SK-N-MC (cell line): ENCODE results near the gene ALDH1L1.

Experiments
- EZH2 ChIP-seq: fragments of 200-600 bp; sonication (generic); IDR thresholded peaks from one replicate; pipeline ENCODE4 v1.6.1; 2017; ENCODE audit warnings: antibody characterized with exemption
- FOXP2 ChIP-seq: optimal IDR thresholded peaks from 2 replicates; pipeline ENCODE3; 2011; ENCODE audit warnings: mild to moderate bottlenecking, moderate library complexity; ENCODE audit not compliant: insufficient read depth; ENCODE audit errors: extremely low read length, control extremely low read depth
- POLR2AphosphoS5 ChIP-seq: IDR thresholded peaks from 2 replicates; pipeline ENCODE4 v1.6.1; 2012; ENCODE audit warnings: mild to moderate bottlenecking, low read depth, low read length, borderline replicate concordance

DNA sequence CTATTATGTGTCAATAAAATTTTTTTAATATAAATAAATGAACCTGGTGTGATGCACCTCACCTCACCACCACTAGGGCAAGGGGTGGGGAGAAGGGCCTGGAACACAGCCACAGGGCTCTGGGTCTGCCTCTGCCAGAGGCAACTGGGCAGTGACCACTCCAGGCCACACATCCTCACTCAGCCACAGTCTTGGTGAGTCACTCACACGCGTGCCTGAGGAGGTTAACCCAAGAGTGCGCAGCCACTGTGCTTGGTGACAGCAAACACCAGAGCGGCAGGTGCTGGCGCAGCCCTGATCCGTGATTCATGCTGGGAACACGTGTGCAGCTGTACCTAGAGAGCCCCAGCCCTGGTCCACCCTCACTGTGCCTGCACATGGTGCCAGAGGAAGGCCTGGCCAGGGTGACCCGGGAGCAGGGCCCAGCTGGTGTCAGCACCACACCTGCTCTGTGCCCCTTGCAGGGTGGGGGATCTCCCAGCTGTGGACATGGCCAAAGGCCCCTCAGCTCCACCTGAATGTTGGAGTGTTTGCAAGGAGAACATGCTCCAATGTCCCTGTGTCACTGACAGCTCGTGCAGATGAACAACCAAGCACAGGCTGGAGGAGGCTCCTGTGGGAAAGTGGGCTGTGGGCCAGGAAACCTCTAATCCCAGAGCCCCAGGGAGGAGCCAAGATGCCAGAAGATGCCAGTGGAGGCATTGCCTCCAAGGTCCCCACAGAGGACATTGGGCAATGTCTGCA is 98.6 kb downstream of the ALDH1L1 start:
- no peak for TF ChIP-seq POLR2AphosphoS5
- TF ChIP-seq EZH2: no peak
- TF ChIP-seq FOXP2: no peak
